GM18526 (cell line): ENCODE measurements around the gene ZCCHC17.

ENCODE experiments used
- POLR2A ChIP-seq: IDR thresholded peaks from 3 replicates; pipeline ENCODE4 v1.6.1; 2011; ENCODE audit not compliant: insufficient read length; ENCODE audit errors: extremely low read depth

ZCCHC17 gene

GRCh38 chr1:31398246-31398645 is 101.4 kb downstream of the ZCCHC17 start:
- no peak for TF ChIP-seq POLR2A

GRCh38 chr1:31399976-31400375 is 103.1 kb downstream of the ZCCHC17 start:
- TF ChIP-seq POLR2A: no peak

GRCh38 chr1:31400393-31400792 is 103.6 kb downstream of the ZCCHC17 start:
- no peak for TF ChIP-seq POLR2A

- TF ChIP-seq POLR2A: no peak
Observed at GRCh38 chr1:31401241-31401640, 104.4 kb downstream of the ZCCHC17 start.

GRCh38 chr1:31405578-31406245 is 108.9 kb downstream of the ZCCHC17 start:
- no peak for TF ChIP-seq POLR2A

GRCh38 chr1:31407029-31407626 is 110.3 kb downstream of the ZCCHC17 start:
- no peak for TF ChIP-seq POLR2A

- TF ChIP-seq POLR2A: no peak
Observed at GRCh38 chr1:31408788-31409318, 112.0 kb downstream of the ZCCHC17 start.

- no peak for TF ChIP-seq POLR2A
Observed at GRCh38 chr1:31409946-31410858, 113.4 kb downstream of the ZCCHC17 start.

GRCh38 chr1:31410871-31411270 is 114.0 kb downstream of the ZCCHC17 start:
- TF ChIP-seq POLR2A: no peak

GRCh38 chr1:31412205-31412604 is 115.4 kb downstream of the ZCCHC17 start:
- TF ChIP-seq POLR2A: no peak

- no peak for TF ChIP-seq POLR2A
Observed at GRCh38 chr1:31412732-31413404, 116.0 kb downstream of the ZCCHC17 start, which contains the start of gene SERINC2. SERINC2 (plus strand) TSS chr1:31413213; CDS start chr1:31413266, 53 bp downstream.

- no peak for TF ChIP-seq POLR2A
Observed at GRCh38 chr1:31413405-31414001, 116.7 kb downstream of the ZCCHC17 start.
